ENCODE measurements around the gene COL6A2. TPM values are rescaled to one million over a fixed set of nuclear protein-coding genes. Genes with fewer than 3 reads are reported as not detected.

COL6A2 gene
- total and polyA plus RNA-seq, 10 donors, result 101 to 259 (median 192) TPM

- Histone ChIP-seq H3K27me3 (replicated peaks in 1 of 7) (no peaks in the 10 kb centered on the region), H3K9me3 (no peaks in the 10 kb centered on the region), H3K4me1 (peaks cover 0 to 9% (median 0%) of the 10 kb centered on the region in 6 donors), H3K4me3 (no peak overlapping the region), H3K36me3 (peaks cover 0 to 44% (median 14%) of the 10 kb centered on the region in 6 donors), H3K27ac (no peak overlapping the region)
- DNase-seq, result peak; percentile 67
- TF ChIP-seq CTCF (IDR thresholded peaks at IDR 0.05 in 8 of 11, conservative IDR thresholded peaks at IDR 0.05 in 3 of 11) (no peak), POLR2AphosphoS5 (IDR thresholded peaks at IDR 0.05) (peak in 1 of 3 donors; percentile 45)
- intact Hi-C loops (cut with DNase I; ENCODE audit: low total_unique reads), result no loop called here
- 83 to 93% (median 87%) methylated on average over 27 to 45 of the region's 45 CpGs for WGBS, 5 donors
Measured at GRCh38 chr21:46128933-46129571, 31.1 kb downstream of the COL6A2 start.

- intact Hi-C loops (cut with DNase I; ENCODE audit: low total_unique reads), result no loop called here
- Histone ChIP-seq H3K27me3 (replicated peaks in 1 of 7) (no peaks in the 10 kb centered on the region), H3K4me3 (no peak overlapping the region), H3K36me3 (peaks cover 0 to 36% (median 14%) of the 10 kb centered on the region in 6 donors), H3K4me1 (peaks cover 0 to 9% (median 0%) of the 10 kb centered on the region in 6 donors), H3K27ac (no peak overlapping the region), H3K9me3 (no peaks in the 10 kb centered on the region)
- 88 to 92% (median 89%) methylated on average over 18 to 27 of the region's 27 CpGs for WGBS, 5 donors
- TF ChIP-seq CTCF (IDR thresholded peaks at IDR 0.05 in 8 of 11, conservative IDR thresholded peaks at IDR 0.05 in 3 of 11) (no peak), POLR2AphosphoS5 (IDR thresholded peaks at IDR 0.05) (no peak), POLR2A (IDR thresholded peaks at IDR 0.05) (no peak)
- DNase-seq, result peak; percentile 65
Measured at GRCh38 chr21:46129846-46130651, 32.1 kb downstream of the COL6A2 start.

GRCh38 chr21:46130831-46131587 lies 33.1 kb downstream of the COL6A2 start:
- intact Hi-C loops (cut with DNase I; ENCODE audit: low total_unique reads), result no loop called here
- Histone ChIP-seq H3K27me3 (replicated peaks in 1 of 7) (no peaks in the 10 kb centered on the region), H3K4me3 (no peak overlapping the region), H3K4me1 (peaks cover 0 to 9% (median 0%) of the 10 kb centered on the region in 6 donors), H3K27ac (no peak overlapping the region), H3K9me3 (no peaks in the 10 kb centered on the region), H3K36me3 (peaks cover 0 to 26% (median 10%) of the 10 kb centered on the region in 6 donors)
- whole genome bisulfite sequencing, 5 donors, result 71 to 84% (median 76%) methylated on average over 14 to 22 of the region's 22 CpGs
- peak; percentile 57 for DNase-seq
- TF ChIP-seq POLR2AphosphoS5 (IDR thresholded peaks at IDR 0.05) (peak in 1 of 3 donors; percentile 37), CTCF (IDR thresholded peaks at IDR 0.05 in 8 of 11, conservative IDR thresholded peaks at IDR 0.05 in 3 of 11) (no peak)

GRCh38 chr21:46131588-46131837 lies 33.6 kb downstream of the COL6A2 start:
- peaks cover 0 to 4% (median 0%) of the 10 kb centered on the region in 7 donors for H3K27me3 ChIP-seq (replicated peaks in 1 of 7)
- WGBS, 5 donors, result 79 to 94% (median 92%) methylated on average over 3 to 4 of the region's 4 CpGs
- no peak overlapping the region for H3K27ac ChIP-seq
- no peaks in the 10 kb centered on the region for H3K9me3 ChIP-seq
- no peak for DNase-seq
- H3K4me3 ChIP-seq, result no peak overlapping the region
- H3K36me3 ChIP-seq, result peaks cover 0 to 21% (median 5%) of the 10 kb centered on the region in 6 donors
- peaks cover 0 to 9% (median 0%) of the 10 kb centered on the region in 6 donors for H3K4me1 ChIP-seq
- TF ChIP-seq CTCF (IDR thresholded peaks at IDR 0.05 in 8 of 11, conservative IDR thresholded peaks at IDR 0.05 in 3 of 11), result no peak
- no peak for TF ChIP-seq POLR2AphosphoS5 (IDR thresholded peaks at IDR 0.05)
- no peak for TF ChIP-seq POLR2A (IDR thresholded peaks at IDR 0.05)
- intact Hi-C loops (cut with DNase I; ENCODE audit: low total_unique reads), result no loop called here

Measured in spleen (tissue), 11 donors.